NCI-H774 (cell line): ENCODE data around the gene ASPM.
"Not testable (repeated sequence)": the region's sequence is repeated elsewhere in the genome, so short reads cannot be mapped to it uniquely, and the experiment has no call there.

ENCODE experiments used
- DNase-seq: peaks from one replicate; lab custom pipeline; 2025; lab: John Stamatoyannopoulos, UW

Gene ASPM

DNA sequence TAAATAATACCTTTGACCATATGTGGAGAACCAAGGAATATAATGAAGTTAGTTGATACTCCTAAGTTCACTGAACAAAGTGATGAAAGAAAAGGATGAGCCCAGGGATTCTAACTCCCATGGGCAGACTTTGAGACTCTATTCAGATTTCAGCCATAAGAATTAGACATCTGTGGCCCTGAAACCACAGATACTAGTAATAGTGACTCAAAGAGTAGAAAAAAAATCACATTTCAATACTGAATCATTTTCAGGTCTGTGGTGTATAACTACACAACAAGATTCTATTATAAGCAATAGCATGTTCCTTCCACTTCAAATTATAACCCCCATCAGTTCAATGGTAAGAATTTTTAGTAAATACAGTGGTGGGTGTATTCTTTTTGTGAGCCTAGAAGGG lies 63.0 kb downstream of the ASPM start:
- DNase-seq: no peak

- no peak for DNase-seq
These were observed 65.2 kb downstream of the ASPM start for GRCh38 chr1:197081117-197081753.

GRCh38 chr1:197080323-197080722 lies 66.1 kb downstream of the ASPM start:
- no peak for DNase-seq

DNA sequence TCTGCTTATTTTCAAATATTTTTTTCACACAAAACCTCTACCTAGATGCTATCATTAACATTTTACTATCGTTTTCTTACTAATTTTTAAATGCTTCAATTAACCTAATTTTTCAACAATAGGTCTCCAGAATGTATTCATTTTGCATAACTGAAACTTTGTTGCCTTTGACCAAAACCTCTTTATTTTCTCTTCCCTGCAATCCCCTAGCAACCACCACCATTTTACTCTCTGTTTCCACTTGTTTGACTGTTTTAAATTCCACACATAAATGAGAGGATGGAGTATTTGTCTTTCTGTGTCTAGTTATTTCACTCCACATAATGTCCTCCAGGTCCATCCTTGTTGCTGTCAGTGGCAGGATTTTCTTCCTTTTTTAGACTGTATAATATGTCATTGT lies 69.9 kb downstream of the ASPM start:
- DNase-seq: no peak

- no peak for DNase-seq
These were observed 72.5 kb downstream of the ASPM start for GRCh38 chr1:197073978-197074377.

DNA sequence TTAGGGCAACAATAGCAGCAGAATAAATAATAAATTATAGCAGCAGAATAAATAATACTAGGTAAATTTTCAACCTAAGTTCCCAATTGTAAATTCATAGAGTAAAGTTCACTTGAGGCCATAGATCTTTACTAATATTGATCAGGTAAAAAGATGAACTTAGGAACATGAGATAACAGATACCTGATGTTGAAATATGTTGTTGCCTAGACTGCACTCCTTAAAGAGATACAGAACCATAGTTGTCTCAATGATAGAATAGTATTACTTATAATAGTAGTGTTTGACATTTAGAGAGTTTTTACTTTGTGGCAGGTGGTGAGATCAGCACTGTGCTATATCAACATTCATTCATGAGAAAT lies 79.0 kb downstream of the ASPM start:
- no peak for DNase-seq

DNA sequence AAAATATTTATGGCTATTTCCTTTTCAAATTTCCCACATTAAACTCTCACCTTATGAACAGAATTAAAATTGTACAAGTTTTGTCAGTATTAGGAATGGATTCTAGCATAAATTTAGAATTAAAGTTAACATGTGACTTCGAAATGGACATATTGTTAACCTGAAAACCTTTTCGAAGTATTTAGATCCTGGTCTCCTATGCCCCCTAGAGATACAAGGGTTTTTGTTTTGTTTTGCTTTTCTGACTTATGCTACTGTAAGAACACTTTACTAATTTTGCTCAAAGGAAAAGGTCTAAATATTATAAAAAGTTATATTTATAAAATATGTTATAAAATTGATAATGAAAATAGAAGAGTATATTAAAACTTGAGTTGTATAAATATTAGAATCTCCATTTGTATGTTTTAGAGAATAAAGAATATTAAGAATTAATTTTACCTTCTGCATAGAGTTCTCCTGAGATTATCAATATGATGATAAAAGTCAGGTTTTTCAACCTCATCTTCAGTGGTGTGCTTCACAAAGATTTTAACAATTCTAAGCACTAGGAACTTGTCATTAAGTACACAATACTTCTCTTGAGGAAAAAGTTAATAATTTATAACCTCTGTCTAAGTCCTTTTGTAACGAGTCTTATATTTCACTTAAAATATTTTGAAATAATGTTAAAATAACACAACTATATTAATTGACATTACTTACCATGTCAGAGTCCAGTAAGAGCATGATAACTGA lies 79.6 kb downstream of the ASPM start, which contains the start of gene F13B:
Gene F13B, minus strand, starts transcription at position 542 of the 738 bp plus-strand sequence. Its CDS starts 37 bp downstream, at position 505.
- DNase-seq: no peak

- no peak for DNase-seq
These were observed 80.2 kb downstream of the ASPM start for GRCh38 chr1:197066277-197066676.

DNA sequence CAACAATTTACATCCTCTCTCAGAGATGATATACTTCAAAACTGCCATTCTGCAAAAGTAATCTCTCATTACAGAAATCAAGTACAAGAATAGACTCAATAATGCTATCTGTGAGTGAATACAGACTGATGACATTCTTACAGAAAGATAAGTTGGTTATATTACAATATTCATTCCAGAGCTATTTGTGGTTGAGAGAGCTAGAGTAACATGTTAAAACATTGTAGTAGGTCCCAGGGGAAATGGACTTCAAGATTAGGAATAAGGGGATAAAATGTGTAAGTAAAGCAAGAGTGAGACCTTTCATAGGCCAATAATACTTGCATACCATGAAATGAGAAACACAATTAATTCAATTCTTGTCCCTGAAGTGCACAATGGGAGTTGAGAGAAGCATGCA lies 80.9 kb downstream of the ASPM start:
- DNase-seq: no peak

GRCh38 chr1:197063212-197063611 lies 83.3 kb downstream of the ASPM start:
- DNase-seq: no peak

DNA sequence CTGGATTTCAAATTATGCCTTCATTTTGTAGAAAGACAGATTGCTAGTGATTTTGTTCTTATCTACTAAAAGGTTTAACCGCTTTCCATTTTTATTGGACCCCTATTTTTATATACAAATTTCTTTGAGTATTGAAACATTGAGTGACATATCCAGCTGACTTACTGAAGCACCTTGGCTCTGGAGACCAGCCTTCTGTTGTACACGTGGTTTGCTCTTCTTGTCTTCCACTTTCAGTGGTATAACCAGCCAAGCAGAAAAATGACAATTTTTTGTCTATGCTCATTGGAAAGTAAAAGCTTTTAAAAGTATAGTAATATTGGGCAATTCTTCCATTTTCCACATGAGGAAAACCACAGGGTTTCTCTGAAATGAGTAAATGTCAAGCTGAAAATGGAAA lies 83.8 kb downstream of the ASPM start:
- no peak for DNase-seq

GRCh38 chr1:197049100-197049499 lies 97.4 kb downstream of the ASPM start:
- no peak for DNase-seq

DNA sequence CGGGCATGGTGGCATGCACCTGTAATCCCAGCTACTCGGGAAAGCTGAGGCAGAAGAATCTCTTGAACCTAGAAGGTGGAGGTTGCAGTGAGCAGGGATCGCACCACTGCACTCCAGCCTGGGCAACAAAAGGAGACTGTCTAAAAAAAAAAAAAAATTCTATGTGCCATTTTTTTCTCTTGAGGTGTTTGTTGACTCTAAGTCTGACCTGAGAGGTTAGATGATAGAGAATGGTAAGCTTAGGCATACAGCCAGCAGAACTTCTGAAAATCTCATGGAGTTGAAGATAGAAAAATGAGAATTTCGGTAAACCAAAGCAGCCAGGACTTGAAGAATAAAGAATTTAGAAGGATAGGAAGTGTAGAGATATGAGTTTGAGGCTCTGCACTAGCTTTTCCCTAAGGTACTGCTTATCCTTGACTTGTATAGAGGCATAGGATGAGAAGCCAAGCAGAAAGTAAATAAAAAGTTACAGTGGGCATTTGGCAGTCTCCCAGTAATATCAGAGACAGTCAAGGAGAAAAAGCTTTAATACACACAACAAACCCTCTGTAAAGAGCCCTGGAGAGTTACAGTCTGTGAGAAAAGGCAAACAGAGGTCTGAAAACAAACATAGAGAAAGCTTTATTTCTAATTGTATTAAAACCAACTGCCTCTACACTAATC lies 103.7 kb downstream of the ASPM start:
- peak; percentile 63 for DNase-seq

DNA sequence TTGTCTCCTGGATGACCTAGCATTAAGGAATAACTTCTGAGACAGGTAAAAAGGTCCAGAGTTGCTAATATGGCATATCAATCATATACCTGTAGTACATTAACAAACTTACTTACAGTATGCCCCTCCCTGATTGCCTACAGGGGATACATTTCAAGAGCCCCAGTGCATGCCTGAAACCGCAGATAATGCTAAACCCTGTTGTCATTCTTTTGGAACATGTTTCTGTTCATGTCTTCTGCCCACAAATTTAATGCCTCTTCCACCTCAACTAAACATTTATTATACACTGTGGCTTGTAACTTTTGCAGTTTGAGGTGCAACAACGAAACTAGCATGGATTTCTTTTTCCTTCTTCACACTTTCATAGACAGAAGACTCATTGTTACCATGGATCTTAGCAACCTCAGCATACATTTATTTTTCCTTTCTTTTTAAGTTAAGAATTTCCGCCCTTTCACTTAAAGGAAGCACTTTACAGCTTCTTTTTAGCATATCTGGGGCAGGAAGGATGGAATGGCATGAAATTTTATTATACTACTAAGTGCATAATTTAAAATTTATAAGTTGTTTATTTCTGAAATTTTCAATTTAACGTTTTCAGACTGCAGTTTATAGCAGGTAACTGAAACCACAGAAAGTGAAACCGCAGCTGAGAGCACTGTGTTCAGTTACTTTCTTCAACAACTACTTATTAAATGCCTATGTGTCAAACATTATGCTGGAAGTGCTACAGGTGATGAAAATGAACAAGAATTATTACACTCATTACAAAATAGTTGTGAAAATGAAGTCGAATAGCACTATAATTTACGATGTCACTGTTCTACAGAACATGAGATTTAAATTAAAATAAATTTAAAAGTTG lies 104.7 kb downstream of the ASPM start:
- DNase-seq: no peak

DNA sequence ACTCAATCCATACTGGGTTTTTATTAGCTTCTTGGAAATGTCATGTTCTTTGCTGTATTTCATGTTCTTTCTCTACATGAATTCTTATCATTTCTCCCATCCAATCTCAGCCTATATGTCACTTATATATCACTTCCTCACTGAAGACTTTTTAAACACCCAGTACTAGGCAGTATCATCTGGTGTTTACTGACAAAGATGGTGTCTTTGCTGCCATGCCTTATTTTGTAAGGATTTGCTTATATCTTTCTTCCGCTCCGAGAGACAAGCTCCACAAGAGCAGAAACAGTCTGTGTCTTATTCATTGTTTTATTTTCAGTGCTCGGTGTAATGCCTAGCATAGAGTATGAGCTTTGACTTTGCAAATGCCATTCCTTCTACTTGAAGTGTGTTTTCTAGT lies 109.6 kb downstream of the ASPM start:
- no peak for DNase-seq

GRCh38 chr1:197034631-197035339 lies 111.7 kb downstream of the ASPM start:
- not testable (repeated sequence) for DNase-seq
